ENCODE measurements around the gene EPHA6. TPM values are rescaled to one million over a fixed set of nuclear protein-coding genes. Genes with fewer than 3 reads are reported as not detected.

Gene EPHA6
- total RNA-seq, 4 donors from 2014 or later = not detected

GRCh38 chr3:97487587-97487986 lies 673.2 kb downstream of the EPHA6 start:
- ATAC-seq (no peak), DNase-seq (no peak)
- in situ Hi-C loops (cut with MboI; ENCODE audit: low sequenced_read_pairs in 4 of 4) = no loop called here
- H3K4me1 ChIP-seq = no peaks in the 10 kb centered on the region
- no peaks in the 10 kb centered on the region for H3K27me3 ChIP-seq
- TF ChIP-seq CTCF (IDR thresholded peaks at IDR 0.05 in 4 of 5, conservative IDR thresholded peaks at IDR 0.05 in 1 of 5) (no peak), POLR2A (IDR thresholded peaks at IDR 0.05) (no peak)
- no peak overlapping the region for H3K27ac ChIP-seq
- H3K36me3 ChIP-seq = no peaks in the 10 kb centered on the region
- intact Hi-C loops (cut with DNase I; ENCODE audit: low total_unique reads) = no loop called here
- no peak overlapping the region for H3K4me3 ChIP-seq
- H3K9me3 ChIP-seq = no peaks in the 10 kb centered on the region

DNA sequence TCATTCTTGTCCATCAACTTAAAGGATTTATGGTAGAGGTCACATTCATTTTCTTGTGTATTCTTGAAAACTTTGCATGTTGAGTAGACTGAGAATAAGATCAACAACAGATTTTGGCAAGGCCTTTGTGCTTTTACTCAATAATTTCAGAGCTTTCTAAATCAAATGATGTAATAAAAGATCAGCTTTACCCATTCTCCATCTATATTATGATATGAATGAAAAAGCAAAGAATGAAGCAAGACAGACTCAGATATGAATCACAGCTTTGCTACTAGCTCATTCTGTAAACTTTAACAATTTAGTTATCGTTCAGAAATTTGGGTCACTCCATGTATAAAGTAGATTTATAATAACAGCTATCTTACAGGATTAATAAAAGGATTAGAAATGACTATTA lies 674.3 kb downstream of the EPHA6 start:
- Histone ChIP-seq H3K4me1 (no peaks in the 10 kb centered on the region), H3K27ac (no peak overlapping the region), H3K4me3 (no peak overlapping the region), H3K9me3 (no peaks in the 10 kb centered on the region), H3K27me3 (no peaks in the 10 kb centered on the region), H3K36me3 (no peaks in the 10 kb centered on the region)
- no peak for ATAC-seq
- TF ChIP-seq CTCF (IDR thresholded peaks at IDR 0.05 in 4 of 5, conservative IDR thresholded peaks at IDR 0.05 in 1 of 5) = no peak
- no peak for TF ChIP-seq POLR2A (IDR thresholded peaks at IDR 0.05)
- in situ Hi-C loops (cut with MboI; ENCODE audit: low sequenced_read_pairs in 4 of 4) = no loop called here
- intact Hi-C loops (cut with DNase I; ENCODE audit: low total_unique reads) = no loop called here
- DNase-seq = no peak

GRCh38 chr3:97495896-97496295 lies 681.5 kb downstream of the EPHA6 start:
- intact Hi-C loops (cut with DNase I; ENCODE audit: low total_unique reads) = no loop called here
- H3K27me3 ChIP-seq = no peaks in the 10 kb centered on the region
- ATAC-seq (no peak), DNase-seq (no peak)
- H3K4me1 ChIP-seq = no peaks in the 10 kb centered on the region
- no peaks in the 10 kb centered on the region for H3K36me3 ChIP-seq
- TF ChIP-seq CTCF (IDR thresholded peaks at IDR 0.05 in 4 of 5, conservative IDR thresholded peaks at IDR 0.05 in 1 of 5) (no peak), POLR2A (IDR thresholded peaks at IDR 0.05) (no peak)
- H3K9me3 ChIP-seq = no peaks in the 10 kb centered on the region
- H3K27ac ChIP-seq = no peak overlapping the region
- H3K4me3 ChIP-seq = no peak overlapping the region
- in situ Hi-C loops (cut with MboI; ENCODE audit: low sequenced_read_pairs in 4 of 4) = no loop called here

GRCh38 chr3:97497138-97497537 lies 682.7 kb downstream of the EPHA6 start:
- DNase-seq = no peak
- TF ChIP-seq CTCF (IDR thresholded peaks at IDR 0.05 in 4 of 5, conservative IDR thresholded peaks at IDR 0.05 in 1 of 5) (no peak), POLR2A (IDR thresholded peaks at IDR 0.05) (no peak)
- H3K27me3 ChIP-seq = no peaks in the 10 kb centered on the region
- no peak overlapping the region for H3K4me3 ChIP-seq
- no peaks in the 10 kb centered on the region for H3K36me3 ChIP-seq
- no peak for ATAC-seq
- no peaks in the 10 kb centered on the region for H3K4me1 ChIP-seq
- no peak overlapping the region for H3K27ac ChIP-seq
- intact Hi-C loops (cut with DNase I; ENCODE audit: low total_unique reads) (no loop called here), in situ Hi-C loops (cut with MboI; ENCODE audit: low sequenced_read_pairs in 4 of 4) (no loop called here)
- H3K9me3 ChIP-seq = no peaks in the 10 kb centered on the region

GRCh38 chr3:97504463-97504862 lies 690.1 kb downstream of the EPHA6 start:
- no peaks in the 10 kb centered on the region for H3K9me3 ChIP-seq
- H3K27me3 ChIP-seq = no peaks in the 10 kb centered on the region
- TF ChIP-seq POLR2A (IDR thresholded peaks at IDR 0.05) (no peak), CTCF (IDR thresholded peaks at IDR 0.05 in 4 of 5, conservative IDR thresholded peaks at IDR 0.05 in 1 of 5) (no peak)
- no peak for DNase-seq
- H3K27ac ChIP-seq = no peak overlapping the region
- no peak for ATAC-seq
- H3K4me3 ChIP-seq = no peak overlapping the region
- intact Hi-C loops (cut with DNase I; ENCODE audit: low total_unique reads) = no loop called here
- H3K36me3 ChIP-seq = no peaks in the 10 kb centered on the region
- in situ Hi-C loops (cut with MboI; ENCODE audit: low sequenced_read_pairs in 4 of 4) = no loop called here
- H3K4me1 ChIP-seq = no peaks in the 10 kb centered on the region

Data from gastrocnemius medialis (tissue), 4 donors.